Measurements from ENCODE around the gene NSDHL. TPM values are rescaled to one million over a fixed set of nuclear protein-coding genes. Genes with fewer than 3 reads are reported as not detected.

Gene NSDHL
- total RNA-seq, 1 donor from 2014 or later, result 34.2 TPM

DNA sequence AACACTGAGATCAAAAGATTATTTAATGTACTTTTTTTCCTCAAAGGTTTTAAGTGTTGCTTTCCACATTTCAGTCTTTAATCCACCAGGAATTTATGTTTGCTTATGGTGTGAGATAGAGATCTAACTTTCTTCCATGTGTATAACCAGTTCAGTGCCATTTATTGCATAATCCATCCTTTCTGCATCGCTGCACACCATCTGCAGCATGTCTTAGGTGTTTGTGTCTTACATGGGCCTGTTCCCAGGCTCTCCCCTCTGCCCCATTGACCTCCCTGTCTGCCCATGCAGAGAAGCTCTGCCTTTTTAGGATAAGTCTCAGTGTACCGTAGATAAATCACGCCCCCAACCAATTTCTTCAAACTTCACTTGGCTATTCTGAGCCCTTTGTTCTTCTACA lies 30.3 kb downstream of the NSDHL start:
- Histone ChIP-seq H3K4me2 (ENCODE audit: low read length) (no peak overlapping the region), H3K4me3 (ENCODE audit: insufficient read depth, low read depth, low read length) (no peak overlapping the region), H3K36me3 (ENCODE audit: insufficient read depth, low read length) (peaks cover 6% of the 10 kb centered on the region), H3K27ac (ENCODE audit: low read depth, low read length) (no peak overlapping the region), H4K20me1 (ENCODE audit: insufficient read depth, low read length) (no peaks in the 10 kb centered on the region), H3K4me1 (ENCODE audit: insufficient read depth, low read length) (no peaks in the 10 kb centered on the region), H3K27me3 (ENCODE audit: insufficient read depth, low read length) (no peaks in the 10 kb centered on the region), H3K79me2 (ENCODE audit: insufficient read depth, low read length) (no peaks in the 10 kb centered on the region), H3K9ac (ENCODE audit: low read length) (no peak overlapping the region), H3K9me3 (ENCODE audit: insufficient read depth, low read depth, low read length) (no peaks in the 10 kb centered on the region), H2AFZ (ENCODE audit: low read depth, low read length) (no peak overlapping the region)
- Mint-ChIP-seq H3K36me3 (ENCODE audit: low read depth, unreplicated experiment) (peaks cover 5% of the 10 kb centered on the region), H3K27ac (ENCODE audit: unreplicated experiment) (no peak overlapping the region), H3K27me3 (ENCODE audit: low read depth, unreplicated experiment) (no peaks in the 10 kb centered on the region), H3K4me3 (ENCODE audit: unreplicated experiment) (no peak overlapping the region), H3K4me1 (ENCODE audit: low read depth, unreplicated experiment) (peaks cover 8% of the 10 kb centered on the region), H3K9me3 (ENCODE audit: unreplicated experiment) (no peaks in the 10 kb centered on the region)
- peak; percentile 54 for DNase-seq (ENCODE audit: low read depth)
- TF ChIP-seq, protein P1, sequence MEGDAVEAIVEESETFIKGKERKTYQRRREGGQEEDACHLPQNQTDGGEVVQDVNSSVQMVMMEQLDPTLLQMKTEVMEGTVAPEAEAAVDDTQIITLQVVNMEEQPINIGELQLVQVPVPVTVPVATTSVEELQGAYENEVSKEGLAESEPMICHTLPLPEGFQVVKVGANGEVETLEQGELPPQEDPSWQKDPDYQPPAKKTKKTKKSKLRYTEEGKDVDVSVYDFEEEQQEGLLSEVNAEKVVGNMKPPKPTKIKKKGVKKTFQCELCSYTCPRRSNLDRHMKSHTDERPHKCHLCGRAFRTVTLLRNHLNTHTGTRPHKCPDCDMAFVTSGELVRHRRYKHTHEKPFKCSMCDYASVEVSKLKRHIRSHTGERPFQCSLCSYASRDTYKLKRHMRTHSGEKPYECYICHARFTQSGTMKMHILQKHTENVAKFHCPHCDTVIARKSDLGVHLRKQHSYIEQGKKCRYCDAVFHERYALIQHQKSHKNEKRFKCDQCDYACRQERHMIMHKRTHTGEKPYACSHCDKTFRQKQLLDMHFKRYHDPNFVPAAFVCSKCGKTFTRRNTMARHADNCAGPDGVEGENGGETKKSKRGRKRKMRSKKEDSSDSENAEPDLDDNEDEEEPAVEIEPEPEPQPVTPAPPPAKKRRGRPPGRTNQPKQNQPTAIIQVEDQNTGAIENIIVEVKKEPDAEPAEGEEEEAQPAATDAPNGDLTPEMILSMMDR (IDR thresholded peaks at IDR 0.05; ENCODE audit: insufficient read depth, low read depth, low read length), result no peak
- no peak for TF ChIP-seq EZH2 (IDR thresholded peaks at IDR 0.05; ENCODE audit: insufficient read depth, low read length)
- no peak for FAIRE-seq

- H3K36me3 ChIP-seq (ENCODE audit: insufficient read depth, low read length), result peaks cover 6% of the 10 kb centered on the region
- no peak overlapping the region for H3K4me2 ChIP-seq (ENCODE audit: low read length)
- no peak overlapping the region for H3K27ac Mint-ChIP-seq (ENCODE audit: unreplicated experiment)
- no peaks in the 10 kb centered on the region for H3K9me3 ChIP-seq (ENCODE audit: insufficient read depth, low read depth, low read length)
- TF ChIP-seq, protein P1 (IDR thresholded peaks at IDR 0.05; ENCODE audit: insufficient read depth, low read depth, low read length), result no peak
- no peak for TF ChIP-seq EZH2 (IDR thresholded peaks at IDR 0.05; ENCODE audit: insufficient read depth, low read length)
- H3K79me2 ChIP-seq (ENCODE audit: insufficient read depth, low read length), result no peaks in the 10 kb centered on the region
- H3K9me3 Mint-ChIP-seq (ENCODE audit: unreplicated experiment), result no peaks in the 10 kb centered on the region
- no peak overlapping the region for H3K27ac ChIP-seq (ENCODE audit: low read depth, low read length)
- H3K27me3 ChIP-seq (ENCODE audit: insufficient read depth, low read length), result no peaks in the 10 kb centered on the region
- no peaks in the 10 kb centered on the region for H3K4me1 ChIP-seq (ENCODE audit: insufficient read depth, low read length)
- FAIRE-seq (no peak), DNase-seq (ENCODE audit: low read depth) (peak; percentile 41)
- no peak overlapping the region for H3K4me3 Mint-ChIP-seq (ENCODE audit: unreplicated experiment)
- no peak overlapping the region for H3K4me3 ChIP-seq (ENCODE audit: insufficient read depth, low read depth, low read length)
- H3K27me3 Mint-ChIP-seq (ENCODE audit: low read depth, unreplicated experiment), result no peaks in the 10 kb centered on the region
- H3K9ac ChIP-seq (ENCODE audit: low read length), result no peak overlapping the region
- H3K36me3 Mint-ChIP-seq (ENCODE audit: low read depth, unreplicated experiment), result peaks cover 5% of the 10 kb centered on the region
- no peak overlapping the region for H2AFZ ChIP-seq (ENCODE audit: low read depth, low read length)
- H4K20me1 ChIP-seq (ENCODE audit: insufficient read depth, low read length), result no peaks in the 10 kb centered on the region
- H3K4me1 Mint-ChIP-seq (ENCODE audit: low read depth, unreplicated experiment), result peaks cover 8% of the 10 kb centered on the region
These were observed 31.0 kb downstream of the NSDHL start for GRCh38 chrX:152861826-152862225.

DNA sequence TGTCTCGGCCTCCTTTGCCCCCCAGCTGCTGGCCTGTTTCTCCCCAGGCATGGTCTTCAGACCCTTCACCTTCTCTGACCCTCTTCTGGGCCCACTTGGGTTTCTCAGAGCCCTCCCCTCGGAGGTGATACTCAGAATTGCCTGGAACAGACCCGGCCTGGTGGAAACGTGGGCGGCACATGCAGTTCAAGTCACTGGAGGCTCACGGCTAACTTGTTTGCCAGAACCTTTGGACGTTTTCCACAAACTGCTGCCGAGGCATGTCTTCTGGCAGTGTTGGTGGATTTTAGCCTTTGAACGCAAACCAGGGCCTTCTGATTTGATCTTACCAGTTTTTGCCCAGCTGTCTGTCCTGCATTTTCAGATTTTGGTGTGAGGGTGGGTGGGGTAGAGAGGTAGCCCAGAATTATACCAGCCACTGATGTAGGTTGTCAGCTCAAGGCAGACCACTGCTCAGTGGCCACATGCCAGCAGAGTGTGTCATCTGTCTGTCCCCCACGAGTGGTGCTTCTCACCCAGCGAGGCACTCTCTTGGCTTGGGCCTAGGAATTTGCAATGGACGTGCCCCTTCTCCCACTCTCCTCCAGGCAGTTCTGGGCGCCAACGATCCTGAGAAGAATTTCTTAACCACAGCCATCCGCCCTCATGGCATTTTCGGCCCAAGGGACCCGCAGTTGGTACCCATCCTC lies 34.5 kb downstream of the NSDHL start:
- Histone ChIP-seq H3K9ac (ENCODE audit: low read length) (no peak overlapping the region), H3K9me3 (ENCODE audit: insufficient read depth, low read depth, low read length) (no peaks in the 10 kb centered on the region), H2AFZ (ENCODE audit: low read depth, low read length) (no peak overlapping the region), H3K36me3 (ENCODE audit: insufficient read depth, low read length) (peaks cover 10% of the 10 kb centered on the region), H3K4me2 (ENCODE audit: low read length) (no peak overlapping the region), H3K27me3 (ENCODE audit: insufficient read depth, low read length) (no peaks in the 10 kb centered on the region), H3K79me2 (ENCODE audit: insufficient read depth, low read length) (no peaks in the 10 kb centered on the region), H4K20me1 (ENCODE audit: insufficient read depth, low read length) (no peaks in the 10 kb centered on the region), H3K27ac (ENCODE audit: low read depth, low read length) (no peak overlapping the region), H3K4me3 (ENCODE audit: insufficient read depth, low read depth, low read length) (no peak overlapping the region), H3K4me1 (ENCODE audit: insufficient read depth, low read length) (no peaks in the 10 kb centered on the region)
- Mint-ChIP-seq H3K9me3 (ENCODE audit: unreplicated experiment) (no peaks in the 10 kb centered on the region), H3K4me3 (ENCODE audit: unreplicated experiment) (no peak overlapping the region), H3K36me3 (ENCODE audit: low read depth, unreplicated experiment) (peaks cover 6% of the 10 kb centered on the region), H3K4me1 (ENCODE audit: low read depth, unreplicated experiment) (peaks cover 8% of the 10 kb centered on the region), H3K27ac (ENCODE audit: unreplicated experiment) (no peak overlapping the region), H3K27me3 (ENCODE audit: low read depth, unreplicated experiment) (no peaks in the 10 kb centered on the region)
- peak; percentile 45 for FAIRE-seq
- TF ChIP-seq EZH2 (IDR thresholded peaks at IDR 0.05; ENCODE audit: insufficient read depth, low read length), result no peak
- TF ChIP-seq, protein P1 (IDR thresholded peaks at IDR 0.05; ENCODE audit: insufficient read depth, low read depth, low read length), result no peak
- no peak for DNase-seq (ENCODE audit: low read depth)

Measured in astrocyte (in vitro differentiated cells and primary cell).